Measurements from ENCODE around the gene PLCB1.
"Not testable (repeated sequence)": the region's sequence is repeated elsewhere in the genome, so short reads cannot be mapped to it uniquely, and the experiment has no call there.

PLCB1 gene

DNA sequence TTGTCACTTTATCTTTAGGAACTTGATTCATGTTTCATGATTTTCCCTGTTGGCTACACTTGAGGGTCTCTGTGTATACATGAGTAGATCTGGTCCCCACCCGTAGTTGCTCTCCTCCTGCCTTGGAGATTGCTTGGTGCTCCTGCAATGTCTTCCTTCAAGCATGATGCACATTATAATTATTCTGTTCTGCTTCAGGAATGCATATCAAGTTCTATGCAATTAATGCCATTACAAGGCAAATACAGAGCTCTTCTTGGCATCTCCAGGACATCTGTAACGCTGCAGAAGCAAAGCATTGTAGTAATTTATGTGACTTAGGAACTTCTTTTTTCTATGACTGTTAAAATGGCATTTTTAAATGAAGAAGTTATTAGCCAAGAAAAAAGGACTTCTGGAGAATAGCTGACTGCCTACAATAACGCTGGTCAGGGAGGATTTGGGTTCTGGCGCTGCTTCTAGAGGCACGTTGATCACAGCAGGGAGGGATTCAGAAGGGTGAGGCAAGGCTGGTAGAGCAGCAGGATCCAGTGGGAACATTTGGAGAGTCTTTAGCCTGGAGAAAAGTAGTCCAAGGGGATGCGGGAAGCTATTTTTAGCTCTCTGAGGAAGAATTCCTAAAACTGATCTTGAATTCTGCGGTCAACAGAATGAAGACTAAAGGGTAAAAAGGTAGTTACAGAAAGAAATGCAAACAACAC, 203.6 kb downstream of the PLCB1 start:
- no peak for DNase-seq

- DNase-seq, result no peak
Observed at GRCh38 chr20:8339349-8339748, 207.3 kb downstream of the PLCB1 start.

DNA sequence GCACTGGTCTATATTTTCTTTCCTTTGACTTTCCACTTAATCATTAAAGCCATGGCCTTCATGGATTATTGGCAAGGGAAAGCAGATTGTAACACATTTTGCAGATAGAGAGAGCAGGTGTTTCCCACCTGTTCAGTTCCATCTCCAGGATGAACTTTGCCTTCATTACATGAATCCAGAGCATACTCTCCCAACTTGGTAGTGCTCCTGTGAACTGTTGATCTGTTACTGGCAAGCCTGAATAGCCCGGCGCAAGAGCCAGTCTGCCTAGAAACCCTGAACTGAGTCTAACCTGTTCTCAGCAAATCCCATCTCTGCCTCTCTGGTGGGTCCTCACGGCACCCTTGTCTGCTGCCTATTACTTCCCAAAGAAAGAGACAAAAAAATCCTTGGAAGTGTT, 210.3 kb downstream of the PLCB1 start:
- DNase-seq, result no peak

GRCh38 chr20:8344106-8344505, 212.0 kb downstream of the PLCB1 start:
- no peak for DNase-seq

GRCh38 chr20:8344631-8345030, 212.6 kb downstream of the PLCB1 start:
- no peak for DNase-seq

DNA sequence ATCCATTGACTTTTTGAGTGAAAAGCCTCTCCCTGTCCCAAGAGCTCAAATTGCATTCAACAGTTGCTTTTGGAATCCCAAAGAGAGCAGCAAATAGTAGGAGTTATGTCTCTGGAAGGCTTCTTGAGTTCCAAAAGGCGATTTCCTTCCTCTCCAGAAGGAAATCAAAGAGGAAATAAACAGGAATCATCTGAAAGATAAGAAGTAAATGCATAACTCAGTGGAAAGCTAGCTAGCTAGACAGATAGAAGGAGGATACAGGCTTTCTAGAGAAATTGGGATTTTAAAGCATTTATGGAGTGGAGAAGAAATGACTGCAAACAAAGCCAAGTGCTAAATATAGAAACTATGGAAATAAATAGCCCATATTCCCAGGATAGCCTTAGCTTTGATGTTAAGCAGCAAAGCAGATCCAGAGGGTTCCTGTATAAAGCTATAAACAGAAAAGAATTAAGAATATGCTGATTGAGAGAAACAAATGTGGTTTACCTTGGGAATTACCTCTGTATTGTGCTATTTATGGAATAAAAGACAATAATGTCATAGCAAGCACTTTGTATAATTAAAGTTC, 214.7 kb downstream of the PLCB1 start:
- no peak for DNase-seq

GRCh38 chr20:8350225-8350624, 218.2 kb downstream of the PLCB1 start:
- not testable (repeated sequence) for DNase-seq

DNA sequence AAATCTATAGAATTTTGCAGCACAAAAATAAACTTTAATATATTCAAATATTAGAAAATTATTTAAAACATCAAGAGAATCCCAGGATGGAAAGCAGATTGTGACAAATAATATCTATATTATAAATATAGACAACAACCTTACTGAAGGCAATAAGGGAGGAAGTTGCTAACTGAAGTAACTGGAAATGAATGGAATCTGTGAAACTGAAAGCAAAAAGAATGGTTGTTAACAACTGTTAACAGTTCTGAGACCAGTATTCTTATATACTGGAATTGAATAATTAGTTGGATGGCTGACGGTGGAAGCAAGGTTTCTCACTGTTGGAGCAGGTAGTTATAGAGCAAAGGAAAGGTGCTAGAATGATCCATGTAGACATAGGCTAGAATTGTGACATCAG, 220.4 kb downstream of the PLCB1 start:
- no peak for DNase-seq

- no peak for DNase-seq
Observed at GRCh38 chr20:8353512-8353911, 221.4 kb downstream of the PLCB1 start.

DNA sequence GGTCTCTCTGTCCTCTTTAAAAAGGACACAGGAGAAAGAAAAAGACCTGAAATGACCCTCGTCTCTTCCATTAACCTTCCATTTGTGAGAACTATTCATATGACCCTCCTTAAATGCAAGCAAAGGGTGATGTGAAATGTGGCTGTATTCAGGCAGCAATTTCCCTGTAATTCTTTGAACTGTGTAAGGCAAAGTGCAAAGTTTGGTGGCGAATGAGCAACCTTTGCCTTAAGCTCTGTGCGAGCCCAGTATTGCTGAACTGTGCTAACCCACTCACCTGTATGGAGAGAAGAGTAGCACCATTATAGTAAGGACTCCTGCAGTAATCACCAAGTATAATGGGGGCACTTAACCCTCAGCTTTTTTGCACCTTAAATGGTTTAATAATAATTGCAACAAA, 223.4 kb downstream of the PLCB1 start:
- DNase-seq, result no peak

DNA sequence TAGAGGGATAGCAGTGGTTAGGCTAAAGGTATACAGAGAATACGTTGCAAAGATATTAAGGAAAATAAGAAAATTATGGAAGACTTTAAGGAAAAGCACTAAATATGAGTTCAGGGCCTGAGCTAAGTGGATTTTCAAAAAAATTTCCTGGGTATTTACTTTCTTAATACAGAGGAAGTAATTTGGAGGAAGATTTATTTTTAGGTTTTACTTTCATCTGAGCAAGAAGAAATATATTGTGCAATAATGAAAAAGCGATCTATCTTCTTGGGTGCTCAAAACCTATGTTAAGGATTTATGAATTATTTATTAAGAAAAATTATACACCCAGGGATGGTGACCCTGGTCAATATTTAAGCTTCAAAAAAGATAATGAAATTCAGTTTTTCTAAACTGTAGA, 224.7 kb downstream of the PLCB1 start:
- no peak for DNase-seq

DNA sequence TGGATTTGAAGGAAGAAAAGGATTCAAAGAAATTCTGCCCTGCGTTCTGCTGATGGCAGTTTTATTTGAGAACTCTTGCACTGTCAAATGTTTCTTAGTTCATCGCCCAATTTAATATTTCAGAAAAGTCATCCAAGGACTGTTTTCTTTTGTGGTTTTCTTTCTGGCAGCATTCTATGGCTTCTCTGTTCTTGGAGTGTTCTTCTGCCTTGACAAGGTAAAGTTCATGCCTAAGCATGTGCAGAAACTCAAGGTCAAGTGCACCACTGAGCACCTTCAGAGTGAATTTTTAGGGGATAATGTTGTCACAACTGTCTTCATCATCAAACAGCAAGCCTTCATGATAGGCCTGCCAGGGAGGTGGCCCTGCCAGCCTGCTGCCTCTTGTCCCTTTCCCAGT, 225.6 kb downstream of the PLCB1 start:
- DNase-seq, result no peak

DNA sequence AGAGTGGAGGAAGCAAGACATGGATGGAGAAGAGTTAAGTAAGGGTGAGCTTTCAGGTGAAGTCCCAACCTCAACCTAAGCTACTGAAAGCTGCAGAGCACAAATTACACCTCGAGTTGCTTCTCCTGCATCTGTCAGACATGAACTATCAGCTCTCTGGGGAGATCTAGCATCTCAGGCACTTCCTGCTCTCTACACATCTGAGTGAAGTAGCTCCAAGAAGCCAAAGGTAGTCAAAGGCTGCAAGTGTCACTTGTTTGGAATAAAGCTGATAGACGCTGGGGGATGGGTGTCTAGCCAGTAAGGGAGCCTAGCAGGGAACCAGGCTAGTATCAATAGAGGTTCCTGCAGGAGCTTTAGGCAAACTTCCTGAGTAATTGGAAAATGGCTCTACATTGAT, 228.0 kb downstream of the PLCB1 start:
- DNase-seq, result no peak

- peak; percentile 52 for DNase-seq
Observed at GRCh38 chr20:8361006-8361652, 229.1 kb downstream of the PLCB1 start.

DNA sequence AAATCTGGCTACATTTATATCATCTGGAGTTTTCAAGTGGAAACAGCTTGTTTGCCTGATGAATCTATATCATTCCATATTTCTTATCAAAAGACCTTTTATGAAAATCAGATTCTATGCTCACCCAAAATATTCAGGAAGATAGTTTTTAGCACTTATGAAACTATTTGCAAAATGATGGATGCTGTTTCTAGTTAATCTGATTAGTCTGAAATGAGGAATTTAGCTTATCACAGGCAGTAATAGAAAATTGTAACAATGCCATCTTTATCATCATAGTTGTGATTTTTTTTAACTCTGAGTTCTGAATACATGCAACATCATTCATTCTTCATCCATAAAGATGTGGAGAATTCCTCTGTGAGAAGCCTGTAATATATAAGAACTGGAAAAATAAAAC, 229.7 kb downstream of the PLCB1 start:
- DNase-seq, result no peak

GRCh38 chr20:8362457-8362856, 230.4 kb downstream of the PLCB1 start:
- no peak for DNase-seq

DNA sequence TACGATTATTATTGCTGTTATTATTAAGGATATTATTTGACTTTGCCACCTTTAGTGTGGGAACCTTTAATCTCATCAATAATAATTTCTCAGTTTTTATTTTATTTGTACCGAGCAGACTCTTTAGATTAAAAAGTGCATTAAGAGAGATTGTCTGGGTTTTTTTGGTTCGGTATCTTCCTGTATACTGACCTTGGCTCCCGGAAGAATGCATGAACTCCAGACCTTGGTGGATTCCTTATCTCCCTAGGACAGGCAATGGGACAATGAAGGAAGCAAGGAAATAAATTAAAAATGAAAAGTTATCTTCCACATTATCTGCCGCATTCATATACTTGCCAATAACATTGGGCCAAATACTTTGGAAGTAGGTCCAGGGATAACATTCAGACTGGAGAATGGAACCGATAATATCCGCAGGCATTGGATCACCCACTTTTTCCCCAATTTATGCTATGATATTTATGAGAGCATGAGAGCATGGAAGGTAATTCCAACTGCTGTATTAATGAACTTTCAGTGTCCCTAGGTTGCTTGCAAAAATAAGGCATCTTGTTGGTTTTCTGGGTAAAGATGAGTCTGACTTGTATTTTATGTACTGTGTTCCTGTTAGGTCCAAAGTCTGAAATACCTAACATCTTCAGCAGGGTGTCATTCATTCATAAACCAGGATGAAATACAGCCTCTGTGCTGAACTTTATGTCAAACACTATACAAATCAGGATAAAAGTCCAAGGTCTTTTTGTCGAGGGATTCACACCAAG, 232.1 kb downstream of the PLCB1 start:
- DNase-seq, result no peak

DNA sequence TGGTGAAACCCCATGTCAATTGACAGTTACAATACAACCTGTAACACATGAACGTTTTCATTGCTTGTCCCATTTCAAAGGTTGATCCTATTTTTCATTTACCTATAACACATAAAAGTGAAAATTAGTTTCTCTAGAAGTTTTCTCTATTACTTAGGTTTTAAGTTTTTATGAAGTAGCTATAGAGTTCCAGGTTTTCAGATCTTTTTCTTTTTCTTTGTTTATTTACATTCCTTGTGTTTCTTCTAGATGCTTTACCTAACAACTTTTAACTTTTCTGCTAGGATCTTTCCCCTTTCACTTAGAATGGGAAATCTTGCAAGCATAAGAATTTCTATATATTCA, 232.6 kb downstream of the PLCB1 start:
- no peak for DNase-seq

GRCh38 chr20:8365634-8366033, 233.6 kb downstream of the PLCB1 start:
- DNase-seq, result no peak

DNA sequence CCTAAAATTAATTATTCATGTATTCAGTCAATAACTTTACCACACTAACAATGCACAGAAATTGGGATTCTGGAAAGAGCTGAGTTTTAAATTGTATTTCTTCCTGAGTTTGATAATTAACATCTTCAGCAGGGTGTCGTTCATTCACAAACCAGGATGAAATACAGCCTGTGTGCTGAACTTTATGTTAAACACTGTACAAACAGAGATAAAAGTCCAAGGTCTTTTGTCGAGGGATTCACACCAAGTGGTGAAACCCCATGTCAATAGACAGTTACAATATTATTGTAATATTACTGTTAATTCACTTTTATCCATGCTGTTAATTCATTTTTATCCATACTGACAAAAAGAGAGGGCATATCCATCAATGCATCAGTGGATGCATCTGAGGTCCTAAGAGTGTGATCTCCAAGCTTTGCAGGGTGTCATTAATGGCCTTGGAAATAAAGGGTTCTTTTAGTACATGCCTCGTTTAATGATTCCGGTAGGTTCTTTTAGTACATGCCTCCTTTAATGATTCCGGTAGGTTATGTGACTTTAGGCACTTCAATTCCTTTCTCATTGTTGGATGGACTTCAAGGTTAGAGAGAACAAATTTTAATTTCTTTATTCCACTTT, 234.3 kb downstream of the PLCB1 start:
- no peak for DNase-seq

GRCh38 chr20:8367689-8368088, 235.6 kb downstream of the PLCB1 start:
- DNase-seq, result no peak

- DNase-seq, result no peak
Observed at GRCh38 chr20:8368670-8369069, 236.6 kb downstream of the PLCB1 start.

- no peak for DNase-seq
Observed at GRCh38 chr20:8369311-8369710, 237.2 kb downstream of the PLCB1 start.

All from fibroblast of skin of abdomen (primary cell).